AG09309 (cell line): ENCODE results near the gene TNRC6A.
A peak's percentile ranks its signal among the peaks of the same experiment; 100 is the strongest.
"Not testable (repeated sequence)": the region's sequence is repeated elsewhere in the genome, so short reads cannot be mapped to it uniquely, and the experiment has no call there.

Experiments
- DNase-seq: peaks from one replicate; pipeline ENCODE4 v3.0.0-alpha.2; 2010; ENCODE audit warnings: low read depth
- H3K4me3 ChIP-seq: 2 replicates; pipeline ENCODE4 v1.5.1; 2011; ENCODE audit warnings: mild to moderate bottlenecking, low read depth, low read length, moderate library complexity; ENCODE audit not compliant: control insufficient read depth
- TF ChIP-seq, protein P1 (sequence below): IDR thresholded peaks from 2 replicates; pipeline ENCODE4 v1.5.1; 2011; ENCODE audit warnings: mild to moderate bottlenecking, low read depth, low read length, inconsistent platforms; ENCODE audit not compliant: insufficient read depth, control insufficient read depth; ENCODE audit errors: missing control alignments

The TNRC6A gene

GRCh38 chr16:24745391-24745790 is 15.9 kb downstream of the TNRC6A start:
- TF ChIP-seq, protein P1, sequence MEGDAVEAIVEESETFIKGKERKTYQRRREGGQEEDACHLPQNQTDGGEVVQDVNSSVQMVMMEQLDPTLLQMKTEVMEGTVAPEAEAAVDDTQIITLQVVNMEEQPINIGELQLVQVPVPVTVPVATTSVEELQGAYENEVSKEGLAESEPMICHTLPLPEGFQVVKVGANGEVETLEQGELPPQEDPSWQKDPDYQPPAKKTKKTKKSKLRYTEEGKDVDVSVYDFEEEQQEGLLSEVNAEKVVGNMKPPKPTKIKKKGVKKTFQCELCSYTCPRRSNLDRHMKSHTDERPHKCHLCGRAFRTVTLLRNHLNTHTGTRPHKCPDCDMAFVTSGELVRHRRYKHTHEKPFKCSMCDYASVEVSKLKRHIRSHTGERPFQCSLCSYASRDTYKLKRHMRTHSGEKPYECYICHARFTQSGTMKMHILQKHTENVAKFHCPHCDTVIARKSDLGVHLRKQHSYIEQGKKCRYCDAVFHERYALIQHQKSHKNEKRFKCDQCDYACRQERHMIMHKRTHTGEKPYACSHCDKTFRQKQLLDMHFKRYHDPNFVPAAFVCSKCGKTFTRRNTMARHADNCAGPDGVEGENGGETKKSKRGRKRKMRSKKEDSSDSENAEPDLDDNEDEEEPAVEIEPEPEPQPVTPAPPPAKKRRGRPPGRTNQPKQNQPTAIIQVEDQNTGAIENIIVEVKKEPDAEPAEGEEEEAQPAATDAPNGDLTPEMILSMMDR, result no peak
- DNase-seq, result no peak
- no peak overlapping the region for H3K4me3 ChIP-seq

DNA sequence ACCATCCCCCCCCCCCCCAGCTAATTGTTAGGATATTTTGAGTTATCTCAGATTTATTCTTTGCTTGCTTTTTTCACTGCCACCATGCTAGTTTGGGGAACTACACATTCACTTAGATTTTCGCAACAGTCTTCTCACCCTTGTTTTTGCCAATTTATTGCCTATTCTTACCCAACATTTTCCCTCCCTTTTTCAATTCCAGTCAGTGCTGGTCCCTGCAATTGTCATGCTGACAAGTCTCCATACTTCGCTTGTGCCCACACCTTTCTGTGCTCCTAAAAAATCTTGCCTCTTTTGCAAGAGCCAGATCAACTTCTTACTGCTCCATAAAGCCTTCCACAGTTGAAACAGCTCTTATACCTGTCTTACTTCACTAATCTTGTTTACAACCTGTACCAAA is 16.3 kb downstream of the TNRC6A start:
- TF ChIP-seq, protein P1, result no peak

GRCh38 chr16:24747441-24747840 is 18.0 kb downstream of the TNRC6A start:
- H3K4me3 ChIP-seq, result no peak overlapping the region
- TF ChIP-seq, protein P1, result no peak
- DNase-seq, result no peak

More for the DNA sequence above, 16.3 kb downstream of the TNRC6A start:
- no peak overlapping the region for H3K4me3 ChIP-seq
- no peak for DNase-seq

DNA sequence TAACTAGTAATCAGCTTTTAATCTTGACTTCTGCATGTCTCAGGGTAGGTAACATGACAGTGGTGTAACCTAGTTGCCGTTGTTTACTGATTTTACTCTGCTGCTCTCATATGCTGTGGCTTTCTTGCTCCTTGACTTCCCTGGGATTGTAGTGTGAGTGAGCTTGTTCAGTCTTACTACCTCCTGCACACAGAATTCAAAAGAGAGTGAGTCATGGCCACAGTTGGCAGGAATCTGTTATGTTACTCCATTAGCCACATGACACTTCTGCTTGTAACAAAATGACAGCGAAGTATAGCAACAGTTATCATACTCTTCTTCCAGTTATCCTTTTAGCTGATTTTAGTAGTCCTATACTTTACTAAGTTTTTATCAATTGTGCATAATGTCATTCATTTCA is 18.8 kb downstream of the TNRC6A start:
- TF ChIP-seq, protein P1, result no peak

DNA sequence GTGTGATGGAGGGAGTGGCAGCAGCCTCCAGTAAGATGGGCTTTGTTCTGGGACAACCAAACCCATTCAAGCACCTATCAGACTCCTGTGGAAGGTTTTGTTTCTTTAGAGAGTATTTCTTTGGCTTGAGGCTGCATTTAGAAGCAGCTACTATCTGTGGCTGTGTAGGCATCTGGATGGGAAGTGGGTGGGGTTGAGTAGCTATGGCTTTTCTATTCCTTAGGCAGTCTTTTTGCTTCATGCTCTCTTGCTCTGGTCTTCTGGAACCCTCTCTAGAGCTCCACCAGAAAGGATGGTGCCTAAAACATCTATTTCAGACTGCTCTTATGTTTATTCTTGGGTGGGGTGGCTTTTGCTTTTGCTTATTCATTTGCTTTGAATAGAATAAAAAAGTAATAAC is 19.9 kb downstream of the TNRC6A start:
- TF ChIP-seq, protein P1, result no peak
- no peak for DNase-seq
- H3K4me3 ChIP-seq, result no peak overlapping the region

More for the DNA sequence above, 18.8 kb downstream of the TNRC6A start:
- peak; percentile 72 for DNase-seq
- H3K4me3 ChIP-seq, result no peak overlapping the region

DNA sequence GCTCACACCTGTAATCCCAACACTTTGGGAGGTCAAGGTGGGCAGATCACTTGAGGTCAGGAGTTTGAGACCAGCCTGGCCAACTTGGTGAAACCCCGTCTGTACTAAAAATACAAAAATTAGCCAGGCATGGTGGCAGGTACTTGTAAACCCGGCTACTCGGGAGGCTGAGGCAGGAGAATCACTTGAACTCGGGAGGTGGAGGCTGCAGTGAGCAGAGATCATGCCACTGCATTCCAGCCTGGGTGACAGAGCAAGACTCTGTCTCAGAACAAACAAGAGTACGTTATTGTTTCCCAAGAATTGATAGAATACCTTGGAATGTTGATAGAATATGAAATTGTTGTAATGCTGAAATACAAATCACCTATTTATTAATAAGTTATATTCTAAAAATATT is 20.4 kb downstream of the TNRC6A start:
- not testable (repeated sequence) for H3K4me3 ChIP-seq, DNase-seq

- TF ChIP-seq, protein P1, result no peak
- H3K4me3 ChIP-seq, result no peak overlapping the region
- DNase-seq, result no peak
Observed at GRCh38 chr16:24753000-24753399, 23.5 kb downstream of the TNRC6A start.
